K562 (cell line): ENCODE data around the gene ZKSCAN3. TPM values are rescaled to one million over a fixed set of nuclear protein-coding genes. Genes with fewer than 3 reads are reported as not detected.

Source experiments
- BCLAF1 ChIP-seq, 2 experiments: fragments of 450-650 bp in 1 of 2; IDR thresholded peaks; 2 replicates each; pipeline ENCODE4 v1.6.1; 2011 to 2017; ENCODE audit warnings: low read depth in 2 of 2, antibody characterized with exemption in 1 of 2, borderline replicate concordance in 1 of 2, low read length in 1 of 2, mild to moderate bottlenecking in 1 of 2, mixed read lengths in 1 of 2; ENCODE audit not compliant: control insufficient read depth in 1 of 2
- CCNT2 ChIP-seq: IDR thresholded peaks from 2 replicates; pipeline ENCODE4 v1.6.1; 2011; ENCODE audit warnings: borderline replicate concordance, low read depth, mild to moderate bottlenecking, moderate library complexity, mixed read lengths, low read length; ENCODE audit not compliant: insufficient read length; ENCODE audit errors: extremely low read depth
- DPF2 ChIP-seq: fragments of 450-650 bp; IDR thresholded peaks from 2 replicates; pipeline ENCODE4 v1.6.1; 2016
- EP400 ChIP-seq: fragments of 450-650 bp; IDR thresholded peaks from 2 replicates; pipeline ENCODE4 v1.6.1; 2017; ENCODE audit warnings: antibody characterized with exemption, mild to moderate bottlenecking, moderate library complexity
- KDM1A ChIP-seq, 2 experiments: fragments of 450-650 bp; IDR thresholded peaks; 2 replicates each; pipeline ENCODE4 v1.6.1; 2016; ENCODE audit warnings: mild to moderate bottlenecking in 2 of 2
- LCOR ChIP-seq: sonication (generic); formaldehyde crosslinking; IDR thresholded peaks from 2 replicates; pipeline ENCODE4 v1.8.0; 2022; ENCODE audit warnings: mild to moderate bottlenecking, missing genetic modification reagents
- MYC ChIP-seq, 2 experiments: fragments of 250-450 bp in 1 of 2; sonication (Bioruptor Pico) in 1 of 2; IDR thresholded peaks; 2 replicates each; pipeline versions ENCODE4 v1.5.1 to v1.6.1; 2012 to 2021; ENCODE audit warnings: low read depth in 2 of 2, borderline replicate concordance in 1 of 2, improper control_type of control experiment in 1 of 2, low read length in 1 of 2, mild to moderate bottlenecking in 1 of 2, moderate library complexity in 1 of 2
- PHF20 ChIP-seq: fragments of 450-650 bp; IDR thresholded peaks from 2 replicates; pipeline ENCODE4 v1.6.1; 2018; ENCODE audit not compliant: partially characterized antibody
- PML ChIP-seq: IDR thresholded peaks from 2 replicates; pipeline ENCODE4 v1.6.1; 2012; ENCODE audit warnings: low read length, inconsistent platforms
- REST ChIP-seq, 2 experiments: fragments of 450-650 bp; formaldehyde crosslinking in 1 of 2; IDR thresholded peaks; 2 replicates each; pipeline versions ENCODE4 v1.4.0 to v1.6.1; 2014 to 2020; ENCODE audit warnings: mild to moderate bottlenecking in 2 of 2, borderline replicate concordance in 1 of 2, low read depth in 1 of 2
- ZBTB9 ChIP-seq: fragments of 450-650 bp; formaldehyde crosslinking; IDR thresholded peaks from 2 replicates; pipeline ENCODE4 v1.4.0; 2020; ENCODE audit warnings: mild to moderate bottlenecking, moderate library complexity
- ZNF133 ChIP-seq: fragments of 250-450 bp; sonication (Bioruptor Pico); IDR thresholded peaks from 2 replicates; pipeline ENCODE4 v1.4.0; 2020; ENCODE audit warnings: mild to moderate bottlenecking
- polyA plus RNA-seq, 8 experiments: library from polyadenylated mRNA; depleted of rRNA in 4 of 8; stranded (reverse) in 5 of 8; unstranded in 3 of 8; fragments of >200 nt; fragmentation: Nextera tagmentation in 2 of 8; fragmentation: Illumina TruSeq in 1 of 8; extraction: Ambion mirVana in 2 of 8; extraction: Trizol in 1 of 8; gene quantifications; 2 replicates each; pipeline versions ENCODE4 v1.2.1 to v1.2.3, GENCODE V29; 2011 to 2014; ENCODE audit warnings: inconsistent platforms in 1 of 8, missing spikeins in 1 of 8
- total RNA-seq, 7 experiments: library from RNA; depleted of rRNA in 6 of 7; stranded (reverse); fragments of >200 nt in 6 of 7; fragmentation: Illumina TruSeq in 2 of 7; extraction: Trizol in 2 of 7; gene quantifications; 2 replicates each; pipeline versions ENCODE4 v1.2.1 to v1.2.3, GENCODE V29; 2011 to 2021; ENCODE audit warnings: low replicate concordance in 1 of 7

ZKSCAN3 gene
- total and polyA plus RNA-seq, 9 of the 15 experiments (the other 6 are each of a cell fraction or from before 2014, with no cell fraction given), result 3.0 to 12.4 (median 10.2) TPM

DNA sequence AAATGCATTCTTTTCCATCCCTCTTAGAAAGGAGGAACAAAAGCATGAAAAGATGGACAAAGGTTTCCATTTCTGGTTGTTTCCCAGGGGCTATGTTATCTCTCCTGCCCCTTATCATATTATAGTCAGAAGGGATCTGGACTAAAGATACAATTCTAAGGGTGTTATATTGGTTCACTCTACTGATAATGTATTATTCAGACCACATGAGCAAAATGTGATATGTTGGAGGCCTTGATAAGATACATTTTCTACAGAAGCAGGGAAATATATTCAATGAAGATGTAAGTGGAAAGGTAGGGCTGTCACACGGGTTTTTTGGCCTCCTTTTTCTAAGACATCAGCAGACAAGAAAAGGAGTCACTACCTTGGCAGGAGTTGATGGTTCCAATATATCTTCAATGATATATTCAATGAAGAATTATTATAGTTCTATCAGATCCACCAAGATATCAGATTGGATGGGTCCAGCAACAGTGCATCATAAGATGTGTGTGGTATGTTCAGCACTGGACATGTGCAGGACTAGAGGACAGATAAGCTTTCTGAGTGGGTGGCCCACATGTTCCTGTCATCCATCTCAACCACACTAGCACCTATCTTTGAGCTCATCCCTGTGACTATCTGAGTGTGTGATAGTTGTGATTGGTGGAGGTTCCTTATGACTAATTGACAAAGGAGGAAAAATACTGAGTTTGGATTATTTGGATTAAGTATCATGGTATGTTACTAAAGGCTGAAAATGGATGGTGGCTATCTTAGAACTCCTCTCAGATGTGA lies 5.7 kb upstream of the ZKSCAN3 start (continued):
- TF ChIP-seq MYC (IDR thresholded peaks at IDR 0.05; ENCODE audit: low read depth, low read length) (peak; percentile 79), MYC (CRISPR knock-in tag; IDR thresholded peaks at IDR 0.05; ENCODE audit: borderline replicate concordance, low read depth) (no peak), DPF2 (peak; percentile 69), ZBTB9 (CRISPR knock-in tag) (0 out of 2 replicates have a peak, but pooled peaks have one; percentile 11), CCNT2 (peak; percentile 26), REST (IDR thresholded peaks at IDR 0.05; ENCODE audit: borderline replicate concordance) (peak; percentile 24; the same call in 1 of the 2 replicates), REST (CRISPR knock-in tag; IDR thresholded peaks at IDR 0.05; ENCODE audit: low read depth) (no peak), ZNF133 (CRISPR knock-in tag) (no peak), LCOR (CRISPR knock-in tag) (peak; percentile 79; the same call in 1 of the 2 replicates), PML (peak; percentile 58; the same call in 1 of the 2 replicates), KDM1A (IDR thresholded peaks at IDR 0.05) (peak; percentile 70 to 71), BCLAF1 (IDR thresholded peaks at IDR 0.05; ENCODE audit: borderline replicate concordance in 1 of 2, control insufficient read depth in 1 of 2, low read depth in 2 of 2, low read length in 1 of 2) (no peak), PHF20 (no peak), EP400 (0 out of 2 replicates have a peak, but pooled peaks have one; percentile 6)
